OCI-LY3 (cell line): ENCODE results near the gene LARGE1.

Experiments
- H2AFZ ChIP-seq: fragments of 200-600, 300-600 bp; shearing (Covaris generic); 2 replicates; pipeline ENCODE4 v1.6.0; 2014; ENCODE audit warnings: antibody characterized with exemption, low read depth, low read length
- H3K27ac ChIP-seq: fragments of 200-600, 300-600 bp; sonication (generic); 2 replicates; pipeline ENCODE4 v1.5.1; 2014; ENCODE audit warnings: mild to moderate bottlenecking, low read length, moderate library complexity, mixed read lengths
- H3K27me3 ChIP-seq: fragments of 200-600, 300-600 bp; sonication (generic); 2 replicates; pipeline ENCODE4 v1.6.1; 2014; ENCODE audit warnings: low read depth, low read length, mixed read lengths
- H3K36me3 ChIP-seq: fragments of 200-600, 300-600 bp; sonication (generic); replicated peaks from 2 replicates; pipeline ENCODE3; 2014; ENCODE audit warnings: low read depth, low read length, mixed read lengths
- H3K4me1 ChIP-seq: fragments of 300-600, 200-600 bp; sonication (generic); 2 replicates; pipeline ENCODE4 v1.6.1; 2014; ENCODE audit warnings: low read length, mixed read lengths
- H3K4me2 ChIP-seq: fragments of 200-600, 300-600 bp; sonication (generic); 2 replicates; pipeline ENCODE4 v1.6.1; 2014; ENCODE audit warnings: low read length, mixed read lengths
- H3K4me3 ChIP-seq: fragments of 300-600, 200-600 bp; sonication (generic); 2 replicates; pipeline ENCODE4 v1.5.1; 2014; ENCODE audit warnings: antibody characterized with exemption, mild to moderate bottlenecking, low read length, moderate library complexity
- H3K79me2 ChIP-seq: fragments of 300-600, 200-600 bp; shearing (Covaris generic); 2 replicates; pipeline ENCODE4 v1.6.1; 2014; ENCODE audit warnings: mild to moderate bottlenecking, low read length, mixed read lengths
- H3K9ac ChIP-seq: fragments of 300-600, 200-600 bp; shearing (Covaris generic); 2 replicates; pipeline ENCODE4 v1.6.0; 2014; ENCODE audit warnings: mild to moderate bottlenecking, low read length, moderate library complexity
- H3K9me3 ChIP-seq: fragments of 200-600, 300-600 bp; shearing (Covaris generic); 2 replicates; pipeline ENCODE4 v1.6.1; 2014; ENCODE audit warnings: low read length, mixed read lengths; ENCODE audit not compliant: insufficient read depth
- H4K20me1 ChIP-seq: fragments of 200-600, 300-600 bp; sonication (generic); 2 replicates; pipeline ENCODE4 v1.6.1; 2016; ENCODE audit warnings: low read length, mixed read lengths; ENCODE audit not compliant: insufficient read depth
- CTCF ChIP-seq: fragments of 200-600, 300-600 bp; sonication (generic); IDR thresholded peaks from 2 replicates; pipeline ENCODE4 v1.5.1; 2014; ENCODE audit warnings: antibody characterized with exemption, low read length, low read depth
- EZH2phosphoT487 ChIP-seq: fragments of 200-600 bp; shearing (Covaris generic); IDR thresholded peaks from 2 replicates; pipeline ENCODE4 v1.6.1; 2018; ENCODE audit warnings: antibody characterized with exemption, mixed run types, low read depth

Gene LARGE1

DNA sequence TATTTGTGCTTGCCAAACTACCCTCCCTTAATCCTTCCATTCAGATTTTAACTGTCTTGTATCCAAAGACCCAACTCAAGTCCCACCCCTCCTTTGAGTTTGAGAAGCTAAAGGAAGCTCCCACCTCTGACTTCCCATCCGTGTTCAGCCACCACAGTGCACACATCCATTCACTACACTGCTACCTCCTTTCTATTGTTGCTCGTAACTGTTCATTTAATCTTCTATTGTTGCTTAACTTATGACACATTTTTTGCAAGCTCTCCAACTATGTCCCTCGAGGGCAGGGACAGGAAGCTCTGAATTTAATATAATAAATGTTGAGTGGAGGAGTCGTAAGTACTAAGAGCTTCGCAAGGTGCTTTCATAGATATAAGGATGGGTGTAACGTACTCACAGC is 10.4 kb downstream of the LARGE1 start:
- no peak overlapping the region for H2AFZ ChIP-seq
- no peak overlapping the region for H3K27ac ChIP-seq
- no peaks in the 10 kb centered on the region for H3K9me3 ChIP-seq
- H3K4me2 ChIP-seq, result no peak overlapping the region
- H4K20me1 ChIP-seq, result peaks cover 73% of the 10 kb centered on the region
- H3K79me2 ChIP-seq, result peaks cover 90% of the 10 kb centered on the region
- TF ChIP-seq CTCF (no peak), EZH2phosphoT487 (no peak)
- H3K9ac ChIP-seq, result no peak overlapping the region
- no peak overlapping the region for H3K4me3 ChIP-seq
- no peaks in the 10 kb centered on the region for H3K4me1 ChIP-seq
- H3K27me3 ChIP-seq, result no peaks in the 10 kb centered on the region
- peaks cover 18% of the 10 kb centered on the region for H3K36me3 ChIP-seq

GRCh38 chr22:33909075-33909458 is 11.2 kb downstream of the LARGE1 start:
- H3K4me3 ChIP-seq, result no peak overlapping the region
- no peak overlapping the region for H2AFZ ChIP-seq
- no peak overlapping the region for H3K4me2 ChIP-seq
- H3K4me1 ChIP-seq, result no peaks in the 10 kb centered on the region
- no peaks in the 10 kb centered on the region for H3K27me3 ChIP-seq
- H3K27ac ChIP-seq, result no peak overlapping the region
- H3K36me3 ChIP-seq, result peaks cover 18% of the 10 kb centered on the region
- TF ChIP-seq EZH2phosphoT487 (no peak), CTCF (no peak)
- H3K9me3 ChIP-seq, result no peaks in the 10 kb centered on the region
- H3K9ac ChIP-seq, result no peak overlapping the region
- H4K20me1 ChIP-seq, result peaks cover 70% of the 10 kb centered on the region
- peaks cover 86% of the 10 kb centered on the region for H3K79me2 ChIP-seq

DNA sequence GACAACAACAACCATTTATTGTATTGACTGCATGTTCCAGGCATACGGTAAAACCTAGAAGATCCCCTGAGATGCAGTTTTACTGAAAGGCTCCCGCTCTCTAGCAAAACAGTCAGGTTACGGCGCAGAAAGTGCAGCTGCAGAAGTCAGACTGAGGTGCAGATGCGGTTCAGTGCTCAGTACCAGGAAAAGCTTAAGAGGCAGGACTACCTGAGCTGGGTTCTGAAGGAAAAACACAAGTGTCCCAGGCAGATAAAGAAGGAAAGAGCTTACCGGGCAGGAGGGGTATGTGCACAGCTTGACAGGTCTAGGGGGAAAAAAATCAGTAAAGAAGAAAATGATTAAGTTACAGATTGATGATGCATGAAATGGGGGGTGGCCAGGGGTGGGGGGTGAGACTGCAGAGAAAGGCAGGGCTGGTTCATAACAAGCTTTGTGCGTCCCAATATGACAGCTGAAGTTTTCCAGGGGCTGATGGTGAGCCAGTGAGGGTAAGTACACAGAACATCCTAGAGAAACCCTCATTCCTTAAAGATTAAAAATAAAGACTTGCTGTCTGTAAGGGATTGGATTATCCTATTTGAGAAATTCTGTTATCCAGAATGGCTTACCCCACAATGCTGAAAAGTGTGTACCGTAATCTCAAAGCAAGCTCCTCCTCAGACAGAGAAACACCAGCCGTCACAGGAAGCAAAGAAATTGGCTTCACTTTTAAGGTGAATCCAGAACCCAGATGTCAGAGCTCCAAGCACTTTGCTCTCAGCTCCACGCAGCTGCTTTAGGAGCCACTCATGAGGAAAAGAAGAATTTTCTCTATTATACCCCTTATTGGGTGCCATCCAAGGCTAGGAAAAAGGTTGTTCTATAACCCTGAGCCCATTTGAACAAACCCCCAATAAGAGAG is 11.9 kb downstream of the LARGE1 start:
- Histone ChIP-seq H3K27ac (no peak overlapping the region), H3K9ac (no peak overlapping the region), H3K27me3 (no peaks in the 10 kb centered on the region), H3K4me1 (no peaks in the 10 kb centered on the region), H2AFZ (no peak overlapping the region), H3K79me2 (peaks cover 85% of the 10 kb centered on the region), H3K4me3 (no peak overlapping the region), H4K20me1 (peaks cover 66% of the 10 kb centered on the region), H3K36me3 (peaks cover 18% of the 10 kb centered on the region), H3K9me3 (no peaks in the 10 kb centered on the region), H3K4me2 (no peak overlapping the region)
- TF ChIP-seq CTCF, result no peak

GRCh38 chr22:33906954-33907353 is 13.3 kb downstream of the LARGE1 start:
- no peak overlapping the region for H3K27ac ChIP-seq
- H3K9ac ChIP-seq, result no peak overlapping the region
- H3K9me3 ChIP-seq, result no peaks in the 10 kb centered on the region
- H3K4me3 ChIP-seq, result no peak overlapping the region
- H3K36me3 ChIP-seq, result peaks cover 18% of the 10 kb centered on the region
- H3K4me1 ChIP-seq, result no peaks in the 10 kb centered on the region
- H3K4me2 ChIP-seq, result no peak overlapping the region
- H2AFZ ChIP-seq, result no peak overlapping the region
- H4K20me1 ChIP-seq, result peaks cover 65% of the 10 kb centered on the region
- TF ChIP-seq EZH2phosphoT487 (no peak), CTCF (no peak)
- H3K79me2 ChIP-seq, result peaks cover 85% of the 10 kb centered on the region
- no peaks in the 10 kb centered on the region for H3K27me3 ChIP-seq
